Liver (tissue), 3 donors: ENCODE data around the gene FADS6.

Experiments used
- CTCF ChIP-seq: fragments of 150-350 bp; IDR thresholded peaks from 2 replicates; pipeline ENCODE4 v1.5.1; 2017; ENCODE audit warnings: improper control_type of control experiment, low read depth, low read length; ENCODE audit not compliant: missing input control
- EGR1 ChIP-seq, 2 donors: IDR thresholded peaks; 2 replicates each; pipeline ENCODE4 v1.6.1; 2016 to 2018; ENCODE audit warnings: antibody characterized with exemption in 2 of 2, low read depth in 2 of 2
- TF ChIP-seq, protein P1 (sequence below): IDR thresholded peaks from 2 replicates; pipeline ENCODE4 v1.6.1; 2016; ENCODE audit warnings: antibody characterized with exemption, mild to moderate bottlenecking
- donor health status: healthy.
- donor health status: healthy.

GRCh38 chr17:74920642-74921025 lies 27.2 kb upstream of the FADS6 start:
- TF ChIP-seq EGR1 (IDR thresholded peaks at IDR 0.05; ENCODE audit: low read depth in 2 of 2) (no peak), CTCF (no peak)
- TF ChIP-seq, protein P1, sequence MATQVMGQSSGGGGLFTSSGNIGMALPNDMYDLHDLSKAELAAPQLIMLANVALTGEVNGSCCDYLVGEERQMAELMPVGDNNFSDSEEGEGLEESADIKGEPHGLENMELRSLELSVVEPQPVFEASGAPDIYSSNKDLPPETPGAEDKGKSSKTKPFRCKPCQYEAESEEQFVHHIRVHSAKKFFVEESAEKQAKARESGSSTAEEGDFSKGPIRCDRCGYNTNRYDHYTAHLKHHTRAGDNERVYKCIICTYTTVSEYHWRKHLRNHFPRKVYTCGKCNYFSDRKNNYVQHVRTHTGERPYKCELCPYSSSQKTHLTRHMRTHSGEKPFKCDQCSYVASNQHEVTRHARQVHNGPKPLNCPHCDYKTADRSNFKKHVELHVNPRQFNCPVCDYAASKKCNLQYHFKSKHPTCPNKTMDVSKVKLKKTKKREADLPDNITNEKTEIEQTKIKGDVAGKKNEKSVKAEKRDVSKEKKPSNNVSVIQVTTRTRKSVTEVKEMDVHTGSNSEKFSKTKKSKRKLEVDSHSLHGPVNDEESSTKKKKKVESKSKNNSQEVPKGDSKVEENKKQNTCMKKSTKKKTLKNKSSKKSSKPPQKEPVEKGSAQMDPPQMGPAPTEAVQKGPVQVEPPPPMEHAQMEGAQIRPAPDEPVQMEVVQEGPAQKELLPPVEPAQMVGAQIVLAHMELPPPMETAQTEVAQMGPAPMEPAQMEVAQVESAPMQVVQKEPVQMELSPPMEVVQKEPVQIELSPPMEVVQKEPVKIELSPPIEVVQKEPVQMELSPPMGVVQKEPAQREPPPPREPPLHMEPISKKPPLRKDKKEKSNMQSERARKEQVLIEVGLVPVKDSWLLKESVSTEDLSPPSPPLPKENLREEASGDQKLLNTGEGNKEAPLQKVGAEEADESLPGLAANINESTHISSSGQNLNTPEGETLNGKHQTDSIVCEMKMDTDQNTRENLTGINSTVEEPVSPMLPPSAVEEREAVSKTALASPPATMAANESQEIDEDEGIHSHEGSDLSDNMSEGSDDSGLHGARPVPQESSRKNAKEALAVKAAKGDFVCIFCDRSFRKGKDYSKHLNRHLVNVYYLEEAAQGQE = no peak
